HepG2 (cell line): Measurements from ENCODE around the gene UBTD2. TPM values are rescaled to one million over a fixed set of nuclear protein-coding genes. Genes with fewer than 3 reads are reported as not detected.

Experiments used
- ATAC-seq: fragments of 200-7000 bp; cut with Tn5 transposase; 3 replicates; pipeline ENCODE4 v1.9.1; 2020; ENCODE audit warnings: mild to moderate bottlenecking, moderate library complexity
- BruUV-seq: library from RNA; stranded (reverse); fragments of 400-500 nt; replicated peaks from 2 replicates; lab custom pipeline; 2021; lab: Mats Ljungman, UMichigan
- CTCF ChIA-PET: fragments of 300-600 bp; formaldehyde crosslinking; extraction: SDS; loops from one replicate; lab custom pipeline; 2021; ENCODE audit warnings: low total read pairs, inconsistent platforms, low intra/inter-chr PET ratio; lab: Yijun Ruan, JAX
- POLR2A ChIA-PET: fragments of 350-600 bp; sonication (Branson Sonifier 250); formaldehyde crosslinking; loops from one replicate; lab custom pipeline; 2020; ENCODE audit warnings: antibody characterized with exemption, inconsistent platforms; lab: Yijun Ruan, JAX
- DNase-seq: peaks from one replicate; pipeline ENCODE4 v3.0.0-alpha.2; 2015; ENCODE audit warnings: low spot score
- FAIRE-seq: peaks from 3 replicates; lab custom pipeline; 2011; peaks lifted over from hg19 to GRCh38; lab: Jason Lieb, UNC
- H2AFZ ChIP-seq: one replicate; pipeline ENCODE4 v1.6.1; 2011; ENCODE audit warnings: low read length, inconsistent platforms
- H3K27ac ChIP-seq: fragments of 300-600 bp; 3 replicates; pipeline ENCODE4 v1.8.0; 2011; ENCODE audit warnings: mixed run types, mild to moderate bottlenecking, mixed read lengths, low read length, inconsistent platforms; ENCODE audit not compliant: insufficient read depth; ENCODE audit errors: extremely low read length
- H3K27me3 ChIP-seq, 2 experiments: fragments of 200-600 bp in 1 of 2; 2 replicates in 1 of 2; 3 replicates in 1 of 2; pipeline versions ENCODE4 v1.6.0 to v1.8.0; 2011; ENCODE audit warnings: low read length in 2 of 2, mild to moderate bottlenecking in 2 of 2, moderate library complexity in 2 of 2, inconsistent platforms in 1 of 2; ENCODE audit not compliant: insufficient read depth in 2 of 2, control insufficient read depth in 1 of 2
- H3K36me3 ChIP-seq, 2 experiments: fragments of 200-600 bp in 1 of 2; replicated peaks in 1 of 2; 2 replicates in 1 of 2; 3 replicates in 1 of 2; pipeline versions ENCODE4 v1.5.1 to v1.8.0; 2011; ENCODE audit warnings: low read length in 2 of 2, inconsistent platforms in 1 of 2; ENCODE audit not compliant: insufficient read depth in 2 of 2, control insufficient read depth in 1 of 2
- H3K4me1 ChIP-seq: 2 replicates; pipeline ENCODE4 v1.5.1; 2012; ENCODE audit warnings: low read length, inconsistent platforms; ENCODE audit not compliant: insufficient read depth
- H3K4me2 ChIP-seq: 2 replicates; pipeline ENCODE4 v1.6.0; 2011; ENCODE audit warnings: low read depth, low read length, inconsistent platforms
- H3K4me3 ChIP-seq, 3 experiments: fragments of 200-600 bp in 1 of 3; sonication (generic), shearing (Covaris generic) in 1 of 3; replicated peaks in 1 of 3; 2 replicates each; pipeline ENCODE4 v1.5.1; 2011 to 2016; ENCODE audit warnings: low read length in 3 of 3, inconsistent platforms in 2 of 3, low read depth in 2 of 3, mild to moderate bottlenecking in 2 of 3, control low read depth in 1 of 3, mixed read lengths in 1 of 3; ENCODE audit not compliant: insufficient read depth in 1 of 3
- H3K79me2 ChIP-seq: one replicate; pipeline ENCODE4 v1.6.1; 2011; ENCODE audit warnings: low read length, inconsistent platforms; ENCODE audit not compliant: insufficient read depth
- H3K9ac ChIP-seq: 2 replicates; pipeline ENCODE4 v1.6.0; 2011; ENCODE audit warnings: mild to moderate bottlenecking, low read depth, low read length, inconsistent platforms; ENCODE audit not compliant: insufficient read depth
- H3K9me3 ChIP-seq: 2 replicates; pipeline ENCODE4 v1.5.1; 2012; ENCODE audit warnings: mild to moderate bottlenecking, low read length
- H4K20me1 ChIP-seq: 2 replicates; pipeline ENCODE4 v1.6.0; 2011; ENCODE audit warnings: inconsistent platforms, mild to moderate bottlenecking, low read length, moderate library complexity; ENCODE audit not compliant: insufficient read depth
- IRX3 ChIP-seq: sonication (generic); formaldehyde crosslinking; IDR thresholded peaks from 2 replicates; pipeline ENCODE4 v1.8.1; 2023; ENCODE audit warnings: mild to moderate bottlenecking, low read depth, missing genetic modification reagents, borderline replicate concordance
- NFE2L1 ChIP-seq: sonication (generic); formaldehyde crosslinking; IDR thresholded peaks from 2 replicates; pipeline ENCODE4 v1.4.0; 2020; ENCODE audit warnings: missing genetic modification reagents, mild to moderate bottlenecking, borderline replicate concordance
- NFRKB ChIP-seq: fragments of 450-650 bp; IDR thresholded peaks from 2 replicates; pipeline ENCODE4 v1.6.1; 2017
- PHF20 ChIP-seq: sonication (generic); formaldehyde crosslinking; IDR thresholded peaks from 2 replicates; pipeline ENCODE4 v1.5.0; 2020; ENCODE audit warnings: mild to moderate bottlenecking, missing genetic modification reagents
- TCF7L2 ChIP-seq: IDR thresholded peaks from 2 replicates; pipeline ENCODE4 v1.6.1; 2011; ENCODE audit warnings: mild to moderate bottlenecking, low read depth, low read length, moderate library complexity
- ZBTB38 ChIP-seq: sonication (generic); formaldehyde crosslinking; IDR thresholded peaks from 2 replicates; pipeline ENCODE4 v1.5.1; 2020; ENCODE audit warnings: mild to moderate bottlenecking, missing genetic modification reagents
- ZNF224 ChIP-seq: sonication (generic); formaldehyde crosslinking; IDR thresholded peaks from 2 replicates; pipeline ENCODE4 v1.5.0; 2020; ENCODE audit warnings: mild to moderate bottlenecking, missing genetic modification reagents
- ZNF317 ChIP-seq: sonication (generic); formaldehyde crosslinking; IDR thresholded peaks from 2 replicates; pipeline ENCODE4 v1.5.0; 2020; ENCODE audit warnings: mild to moderate bottlenecking, missing genetic modification reagents
- ZNF33A ChIP-seq: sonication (generic); formaldehyde crosslinking; IDR thresholded peaks from 2 replicates; pipeline ENCODE4 v1.5.1; 2020; ENCODE audit warnings: missing genetic modification reagents, mild to moderate bottlenecking, moderate library complexity, borderline replicate concordance
- ZNF598 ChIP-seq: sonication (generic); formaldehyde crosslinking; IDR thresholded peaks from 2 replicates; pipeline ENCODE4 v1.5.1; 2020; ENCODE audit warnings: mild to moderate bottlenecking, missing genetic modification reagents, borderline replicate concordance
- ZNF607 ChIP-seq: sonication (generic); formaldehyde crosslinking; IDR thresholded peaks from 2 replicates; pipeline ENCODE4 v1.5.1; 2020; ENCODE audit warnings: missing genetic modification reagents, mild to moderate bottlenecking, borderline replicate concordance
- WGBS: methylation state at CpG from one replicate; pipeline ENCODE4 v1.1.6; 2017; ENCODE audit warnings: low lambda C conversion rate; 5-methylcytosine and 5-hydroxymethylcytosine counted together
- in situ Hi-C: cut with HindIII; loops from 2 replicates; pipeline ENCODE4 v1.10.0; 2017; ENCODE audit warnings: low pct_unique_long_range_greater_than_20kb; ENCODE audit not compliant: extremely low pct_ligation_motif_present
- intact Hi-C: fragments of 100-400 bp; cut with micrococcal nuclease; formaldehyde crosslinking; loops from one replicate; pipeline ENCODE4 v1.10.0; 2022; ENCODE audit not compliant: unreplicated experiment
- polyA plus RNA-seq, 8 experiments: library from polyadenylated mRNA; depleted of rRNA in 3 of 8; stranded (reverse) in 7 of 8; unstranded in 1 of 8; fragments of >200 nt; fragmentation: Illumina TruSeq in 4 of 8; extraction: Trizol in 4 of 8; gene quantifications; 2 replicates each; pipeline versions ENCODE4 v1.2.1 to v1.2.3, GENCODE V29; 2011 to 2016; ENCODE audit warnings: low read depth in 4 of 8, missing spikeins in 1 of 8, mixed read lengths in 1 of 8; ENCODE audit not compliant: insufficient read depth in 1 of 8
- total RNA-seq, 5 experiments: library from RNA; depleted of rRNA; stranded (reverse); fragments of >200 nt; fragmentation: Illumina TruSeq; extraction: Trizol; gene quantifications; 2 replicates each; pipeline ENCODE4 v1.2.3, GENCODE V29; 2016; ENCODE audit warnings: low read depth in 1 of 5
- TF ChIP-seq, protein P1 (sequence below): sonication (generic); formaldehyde crosslinking; IDR thresholded peaks from 2 replicates; pipeline ENCODE4 v1.5.1; 2020; ENCODE audit warnings: mild to moderate bottlenecking, missing genetic modification reagents, borderline replicate concordance
- TF ChIP-seq, protein P2 (sequence below): sonication (generic); formaldehyde crosslinking; IDR thresholded peaks from 2 replicates; pipeline ENCODE4 v1.5.0; 2020; ENCODE audit warnings: missing genetic modification reagents
- TF ChIP-seq, protein P3 (sequence below): sonication (generic); formaldehyde crosslinking; IDR thresholded peaks from 2 replicates; pipeline ENCODE4 v1.9.0; 2021; ENCODE audit warnings: missing genetic modification reagents, mild to moderate bottlenecking, borderline replicate concordance

Gene UBTD2
- total and polyA plus RNA-seq, 2 of the 13 experiments (the other 11 are each of a cell fraction or from before 2014, with no cell fraction given), result 15.2 to 24.1 TPM

DNA sequence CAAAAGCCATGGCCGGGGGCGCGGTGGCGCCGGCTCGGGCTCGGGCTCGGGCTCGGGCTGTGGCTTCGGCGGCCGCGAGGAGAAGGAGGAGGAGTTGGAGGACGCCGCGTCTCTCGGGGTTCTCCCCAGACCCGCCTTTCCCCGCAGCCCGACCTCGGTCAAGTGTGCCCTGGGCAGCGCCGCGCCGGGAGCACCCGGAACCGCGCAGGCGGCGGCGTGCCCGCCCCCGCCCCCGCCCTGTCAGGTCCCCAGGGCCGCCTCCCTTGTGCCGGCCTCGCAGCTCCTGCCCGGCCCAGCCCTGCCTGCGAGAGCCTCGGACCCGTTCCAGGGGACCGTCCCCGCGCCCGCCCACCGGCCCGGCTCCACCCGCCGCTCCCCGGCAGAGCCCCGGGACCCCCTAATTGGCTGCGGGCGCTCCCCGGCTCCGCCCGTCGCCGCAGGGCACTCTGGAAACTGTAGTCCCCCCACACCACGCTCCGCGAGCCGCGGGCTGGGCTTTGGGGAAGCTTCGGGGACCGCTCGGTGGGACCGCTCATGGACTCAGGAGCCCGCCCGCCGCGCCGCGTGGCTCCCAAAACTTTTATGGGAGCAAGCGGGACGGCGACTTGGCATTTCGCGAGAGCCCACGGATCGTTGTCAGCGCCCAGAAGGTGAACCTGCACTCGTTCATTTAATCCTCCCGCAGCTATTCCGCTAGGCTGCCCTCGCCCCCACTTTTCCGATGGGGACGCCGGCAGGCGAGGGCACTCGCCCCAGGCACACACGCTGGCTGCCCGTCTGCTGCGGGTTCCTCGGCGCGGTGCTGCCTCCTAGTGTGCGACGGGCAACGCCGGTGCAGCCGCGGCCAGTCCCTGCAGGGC, 95.3 kb downstream of the UBTD2 start, which contains the start of gene STK10:
STK10 (minus strand) TSS at position 192 of the 860 bp plus-strand sequence; CDS start at position 10, 182 bp downstream.
- intact Hi-C loops, result loop anchor here (1.0 to 2.0 kb wide), 3 partner anchors 23 to 105 kb away; no protein-coding TSS in a partner anchor
- peak within 1 kb of the TSS; percentile 70 for H3K9ac ChIP-seq
- in situ Hi-C loops, result loop anchor here (5.0 kb wide), 1 partner anchor 76 kb away; no protein-coding TSS in a partner anchor
- H3K79me2 ChIP-seq, result peaks cover 6% of the 10 kb centered on the region
- H3K27me3 ChIP-seq, result no peaks in the 10 kb centered on the region
- DNase-seq, result peak; percentile 80
- H3K9me3 ChIP-seq, result no peaks in the 10 kb centered on the region
- H2AFZ ChIP-seq, result peak within 1 kb of the TSS; percentile 2
- no TSS peak for BruUV-seq
- H3K36me3 ChIP-seq, result 0 out of 5 replicates have a peak, but pooled peaks cover 0 to 1% of the 10 kb centered on the region in 2 experiments
- POLR2A ChIA-PET, result interaction anchor here (0.8 to 5.0 kb wide), 11 partner anchors 9 to 181 kb away, joined by 3 to 48 read pairs (median 4); partner anchors contain the start of gene FBXW11
- peak within 1 kb of the TSS; percentile 93 for H3K4me2 ChIP-seq
- ATAC-seq, result peak; percentile 92
- peak within 1 kb of the TSS; percentile 91 to 95 (median 93) for H3K4me3 ChIP-seq
- FAIRE-seq, result peak; percentile 23
- CTCF ChIA-PET, result interaction anchor here (1.3 to 3.0 kb wide), 4 partner anchors 26 to 106 kb away, joined by 5 to 40 read pairs (median 6); no protein-coding TSS in a partner anchor
- no peaks in the 10 kb centered on the region for H4K20me1 ChIP-seq
- H3K27ac ChIP-seq, result peak within 1 kb of the TSS; percentile 61
- H3K4me1 ChIP-seq, result peaks cover 29% of the 10 kb centered on the region
- 0% methylated on average over 4 of the region's 102 CpGs for WGBS
- TF ChIP-seq, protein P1, sequence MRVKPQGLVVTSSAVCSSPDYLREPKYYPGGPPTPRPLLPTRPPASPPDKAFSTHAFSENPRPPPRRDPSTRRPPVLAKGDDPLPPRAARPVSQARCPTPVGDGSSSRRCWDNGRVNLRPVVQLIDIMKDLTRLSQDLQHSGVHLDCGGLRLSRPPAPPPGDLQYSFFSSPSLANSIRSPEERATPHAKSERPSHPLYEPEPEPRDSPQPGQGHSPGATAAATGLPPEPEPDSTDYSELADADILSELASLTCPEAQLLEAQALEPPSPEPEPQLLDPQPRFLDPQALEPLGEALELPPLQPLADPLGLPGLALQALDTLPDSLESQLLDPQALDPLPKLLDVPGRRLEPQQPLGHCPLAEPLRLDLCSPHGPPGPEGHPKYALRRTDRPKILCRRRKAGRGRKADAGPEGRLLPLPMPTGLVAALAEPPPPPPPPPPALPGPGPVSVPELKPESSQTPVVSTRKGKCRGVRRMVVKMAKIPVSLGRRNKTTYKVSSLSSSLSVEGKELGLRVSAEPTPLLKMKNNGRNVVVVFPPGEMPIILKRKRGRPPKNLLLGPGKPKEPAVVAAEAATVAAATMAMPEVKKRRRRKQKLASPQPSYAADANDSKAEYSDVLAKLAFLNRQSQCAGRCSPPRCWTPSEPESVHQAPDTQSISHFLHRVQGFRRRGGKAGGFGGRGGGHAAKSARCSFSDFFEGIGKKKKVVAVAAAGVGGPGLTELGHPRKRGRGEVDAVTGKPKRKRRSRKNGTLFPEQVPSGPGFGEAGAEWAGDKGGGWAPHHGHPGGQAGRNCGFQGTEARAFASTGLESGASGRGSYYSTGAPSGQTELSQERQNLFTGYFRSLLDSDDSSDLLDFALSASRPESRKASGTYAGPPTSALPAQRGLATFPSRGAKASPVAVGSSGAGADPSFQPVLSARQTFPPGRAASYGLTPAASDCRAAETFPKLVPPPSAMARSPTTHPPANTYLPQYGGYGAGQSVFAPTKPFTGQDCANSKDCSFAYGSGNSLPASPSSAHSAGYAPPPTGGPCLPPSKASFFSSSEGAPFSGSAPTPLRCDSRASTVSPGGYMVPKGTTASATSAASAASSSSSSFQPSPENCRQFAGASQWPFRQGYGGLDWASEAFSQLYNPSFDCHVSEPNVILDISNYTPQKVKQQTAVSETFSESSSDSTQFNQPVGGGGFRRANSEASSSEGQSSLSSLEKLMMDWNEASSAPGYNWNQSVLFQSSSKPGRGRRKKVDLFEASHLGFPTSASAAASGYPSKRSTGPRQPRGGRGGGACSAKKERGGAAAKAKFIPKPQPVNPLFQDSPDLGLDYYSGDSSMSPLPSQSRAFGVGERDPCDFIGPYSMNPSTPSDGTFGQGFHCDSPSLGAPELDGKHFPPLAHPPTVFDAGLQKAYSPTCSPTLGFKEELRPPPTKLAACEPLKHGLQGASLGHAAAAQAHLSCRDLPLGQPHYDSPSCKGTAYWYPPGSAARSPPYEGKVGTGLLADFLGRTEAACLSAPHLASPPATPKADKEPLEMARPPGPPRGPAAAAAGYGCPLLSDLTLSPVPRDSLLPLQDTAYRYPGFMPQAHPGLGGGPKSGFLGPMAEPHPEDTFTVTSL, result no peak
- TF ChIP-seq PHF20 (CRISPR knock-in tag) (peak; percentile 72; the same call in 1 of the 2 replicates), NFE2L1 (CRISPR knock-in tag) (no peak), ZNF317 (CRISPR knock-in tag) (0 out of 2 replicates have a peak, but pooled peaks have one; percentile 26), TCF7L2 (no peak), NFRKB (no peak), ZNF224 (CRISPR knock-in tag) (0 out of 2 replicates have a peak, but pooled peaks have one; percentile 67), ZBTB38 (CRISPR knock-in tag) (peak; percentile 85; the same call in 1 of the 2 replicates), ZNF607 (CRISPR knock-in tag) (no peak), IRX3 (no peak), ZNF33A (CRISPR knock-in tag) (peak; percentile 26; the same call in 1 of the 2 replicates), ZNF598 (CRISPR knock-in tag) (peak; percentile 63; the same call in 1 of the 2 replicates)
- TF ChIP-seq, protein P2, sequence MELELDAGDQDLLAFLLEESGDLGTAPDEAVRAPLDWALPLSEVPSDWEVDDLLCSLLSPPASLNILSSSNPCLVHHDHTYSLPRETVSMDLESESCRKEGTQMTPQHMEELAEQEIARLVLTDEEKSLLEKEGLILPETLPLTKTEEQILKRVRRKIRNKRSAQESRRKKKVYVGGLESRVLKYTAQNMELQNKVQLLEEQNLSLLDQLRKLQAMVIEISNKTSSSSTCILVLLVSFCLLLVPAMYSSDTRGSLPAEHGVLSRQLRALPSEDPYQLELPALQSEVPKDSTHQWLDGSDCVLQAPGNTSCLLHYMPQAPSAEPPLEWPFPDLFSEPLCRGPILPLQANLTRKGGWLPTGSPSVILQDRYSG (CRISPR knock-in tag), result peak; percentile 25; the same call in 1 of the 2 replicates
- TF ChIP-seq, protein P3, sequence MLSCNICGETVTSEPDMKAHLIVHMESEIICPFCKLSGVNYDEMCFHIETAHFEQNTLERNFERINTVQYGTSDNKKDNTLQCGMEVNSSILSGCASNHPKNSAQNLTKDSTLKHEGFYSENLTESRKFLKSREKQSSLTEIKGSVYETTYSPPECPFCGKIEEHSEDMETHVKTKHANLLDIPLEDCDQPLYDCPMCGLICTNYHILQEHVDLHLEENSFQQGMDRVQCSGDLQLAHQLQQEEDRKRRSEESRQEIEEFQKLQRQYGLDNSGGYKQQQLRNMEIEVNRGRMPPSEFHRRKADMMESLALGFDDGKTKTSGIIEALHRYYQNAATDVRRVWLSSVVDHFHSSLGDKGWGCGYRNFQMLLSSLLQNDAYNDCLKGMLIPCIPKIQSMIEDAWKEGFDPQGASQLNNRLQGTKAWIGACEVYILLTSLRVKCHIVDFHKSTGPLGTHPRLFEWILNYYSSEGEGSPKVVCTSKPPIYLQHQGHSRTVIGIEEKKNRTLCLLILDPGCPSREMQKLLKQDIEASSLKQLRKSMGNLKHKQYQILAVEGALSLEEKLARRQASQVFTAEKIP (CRISPR knock-in tag), result no peak
